Activated naive CD8-positive, alpha-beta T cell treated with anti-CD3 and anti-CD28 coated beads, Interleukin-2, amount 10 ng/mL, durations not matched to agents 7 days and 5 days (primary cell): ENCODE measurements around the gene PRIMPOL. TPM values are rescaled to one million over a fixed set of nuclear protein-coding genes. Genes with fewer than 3 reads are reported as not detected.
A peak's percentile ranks its signal among the peaks of the same experiment; 100 is the strongest.
"Not testable (repeated sequence)": the region's sequence is repeated elsewhere in the genome, so short reads cannot be mapped to it uniquely, and the experiment has no call there.

Source experiments
- ATAC-seq: fragments of 150-1000 bp; cut with Tn5 transposase; one replicate; pipeline ENCODE4 v1.10.0; 2021; ENCODE audit warnings: low read depth, moderate library complexity
- POLR2A ChIA-PET: fragments of 350-600 bp; sonication (Branson Sonifier 250); formaldehyde crosslinking; loops from one replicate; lab custom pipeline; 2021; ENCODE audit warnings: antibody characterized with exemption; lab: Charles Lee
- DNase-seq: peaks from one replicate; pipeline ENCODE4 v3.0.0; 2021
- H3K27ac Mint-ChIP-seq: one replicate; pipeline ENCODE4 v1.8.0; 2022; ENCODE audit warnings: mild to moderate bottlenecking, mixed read lengths
- H3K27me3 Mint-ChIP-seq: one replicate; pipeline ENCODE4 v1.8.0; 2022; ENCODE audit warnings: mild to moderate bottlenecking, moderate library complexity, mixed read lengths
- H3K36me3 Mint-ChIP-seq: one replicate; pipeline ENCODE4 v1.8.0; 2021; ENCODE audit warnings: mild to moderate bottlenecking, mixed read lengths
- H3K4me1 Mint-ChIP-seq: one replicate; pipeline ENCODE4 v1.8.0; 2021; ENCODE audit warnings: mixed read lengths
- H3K4me3 Mint-ChIP-seq: one replicate; pipeline ENCODE4 v1.8.0; 2022; ENCODE audit warnings: mild to moderate bottlenecking, moderate library complexity, mixed read lengths
- H3K9me3 Mint-ChIP-seq: one replicate; pipeline ENCODE4 v1.8.0; 2021; ENCODE audit warnings: mixed read lengths
- total RNA-seq, 2 experiments: library from RNA; stranded (reverse); gene quantifications; one replicate each; pipeline ENCODE4 v1.2.3, GENCODE V29; 2021

The PRIMPOL gene
- total RNA-seq, 2 experiments from 2014 or later = 22.5 to 25.0 TPM

DNA sequence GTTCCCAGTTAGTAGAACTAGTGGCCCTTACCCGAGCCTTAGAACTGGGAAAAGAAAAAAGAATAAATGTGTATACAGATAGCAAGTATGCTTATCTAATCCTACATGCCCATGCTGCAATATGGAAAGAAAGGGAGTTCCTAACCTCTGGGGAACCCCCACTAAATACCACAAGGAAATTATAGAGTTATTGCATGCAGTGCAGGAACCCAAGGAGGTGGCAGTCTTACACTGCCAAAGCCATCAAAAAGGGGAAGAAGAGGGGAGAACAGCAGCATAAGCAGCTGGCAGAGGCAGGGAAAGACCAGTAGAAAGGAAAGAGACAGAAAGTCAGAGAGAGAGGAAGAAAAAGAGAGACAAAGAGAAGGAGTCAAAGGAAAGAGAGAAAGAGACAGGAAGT is 90.0 kb downstream of the PRIMPOL start:
- H3K27me3 Mint-ChIP-seq, DNase-seq, POLR2A ChIA-PET, H3K9me3 Mint-ChIP-seq, ATAC-seq, H3K36me3 Mint-ChIP-seq, H3K4me1 Mint-ChIP-seq: not testable (repeated sequence)
- Mint-ChIP-seq H3K4me3 (peak overlapping the region; percentile 13), H3K27ac (peak overlapping the region; percentile 14)

DNA sequence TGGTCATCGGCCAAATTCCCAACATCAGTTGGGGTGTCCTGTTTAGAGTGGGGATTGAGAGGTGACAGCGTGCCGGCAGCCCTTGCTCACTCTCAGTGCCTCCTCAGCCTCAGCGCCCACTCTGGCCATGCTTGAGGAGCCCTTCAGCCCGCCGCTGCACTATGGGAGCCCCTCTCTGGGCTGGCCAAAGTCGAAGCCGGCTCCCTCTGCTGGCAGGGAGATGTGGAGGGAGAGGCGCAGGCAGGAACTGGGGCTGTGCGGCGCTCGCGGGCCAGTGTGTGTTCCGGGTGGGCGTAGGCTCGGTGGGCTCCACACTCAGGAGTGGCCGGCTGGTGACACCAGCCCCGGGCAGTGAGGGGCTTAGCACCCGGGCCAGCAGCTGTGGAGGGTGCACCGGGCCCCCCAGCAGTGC is 91.4 kb downstream of the PRIMPOL start:
- no peaks in the 10 kb centered on the region for H3K36me3 Mint-ChIP-seq
- no peak for ATAC-seq
- no peak for DNase-seq
- no peak overlapping the region for H3K4me3 Mint-ChIP-seq
- no peaks in the 10 kb centered on the region for H3K9me3 Mint-ChIP-seq
- H3K4me1 Mint-ChIP-seq = peaks cover 11% of the 10 kb centered on the region
- H3K27me3 Mint-ChIP-seq = no peaks in the 10 kb centered on the region
- POLR2A ChIA-PET = no interaction called here
- H3K27ac Mint-ChIP-seq = no peak overlapping the region

DNA sequence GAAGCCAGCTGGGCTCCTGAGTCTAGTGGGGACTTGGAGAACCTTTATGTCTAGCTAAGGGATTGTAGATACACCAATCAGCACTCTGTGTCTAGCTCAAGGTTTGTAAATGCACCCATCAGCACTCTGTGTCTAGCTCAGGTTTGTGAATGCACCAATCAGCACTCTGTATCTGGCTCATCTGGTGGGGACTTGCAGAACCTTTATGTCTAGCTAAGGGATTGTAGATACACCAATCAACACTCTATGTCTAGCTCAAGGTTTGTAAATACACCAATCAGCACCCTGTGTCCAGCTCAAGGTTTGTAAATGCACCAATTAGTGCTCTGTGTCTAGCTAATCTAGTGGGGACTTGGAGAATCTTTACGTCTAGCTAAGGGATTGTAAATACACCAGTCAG is 92.1 kb downstream of the PRIMPOL start:
- POLR2A ChIA-PET = interaction anchor here (1.4 kb wide), 1 partner anchor 8 kb away, joined by 5 read pairs; the partner anchor contains the start of gene CENPU
- H3K9me3 Mint-ChIP-seq, H3K36me3 Mint-ChIP-seq, ATAC-seq, H3K27me3 Mint-ChIP-seq, H3K27ac Mint-ChIP-seq, H3K4me3 Mint-ChIP-seq, DNase-seq: not testable (repeated sequence)
- peaks cover 18% of the 10 kb centered on the region for H3K4me1 Mint-ChIP-seq

DNA sequence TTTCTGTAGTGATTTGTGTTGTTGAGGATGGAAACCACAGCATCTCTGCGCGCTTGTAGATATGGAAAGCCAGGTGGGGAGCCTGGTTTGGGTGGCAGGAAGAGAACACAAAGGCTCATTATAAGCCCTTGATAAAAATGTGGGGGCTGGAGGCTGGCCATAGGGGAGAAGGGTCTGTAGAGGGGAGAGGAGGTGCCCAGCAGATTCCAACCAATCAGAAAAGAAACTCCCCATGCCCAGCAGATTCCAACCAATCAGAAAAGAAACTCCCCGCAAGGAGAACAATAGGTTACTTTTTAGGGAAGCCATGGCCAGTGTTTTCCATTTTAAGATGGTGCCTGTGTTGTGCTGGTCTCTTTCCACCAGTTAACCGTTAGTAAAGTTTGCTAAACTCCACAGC is 94.1 kb downstream of the PRIMPOL start:
- H3K9me3 Mint-ChIP-seq = no peaks in the 10 kb centered on the region
- no peaks in the 10 kb centered on the region for H3K27me3 Mint-ChIP-seq
- peaks cover 22% of the 10 kb centered on the region for H3K4me1 Mint-ChIP-seq
- POLR2A ChIA-PET = interaction anchor here (0.6 kb wide), 1 partner anchor 10 kb away, joined by 4 read pairs; the partner anchor contains the start of gene CENPU
- H3K4me3 Mint-ChIP-seq = no peak overlapping the region
- ATAC-seq (no peak), DNase-seq (no peak)
- peaks cover 1% of the 10 kb centered on the region for H3K36me3 Mint-ChIP-seq
- H3K27ac Mint-ChIP-seq = no peak overlapping the region

DNA sequence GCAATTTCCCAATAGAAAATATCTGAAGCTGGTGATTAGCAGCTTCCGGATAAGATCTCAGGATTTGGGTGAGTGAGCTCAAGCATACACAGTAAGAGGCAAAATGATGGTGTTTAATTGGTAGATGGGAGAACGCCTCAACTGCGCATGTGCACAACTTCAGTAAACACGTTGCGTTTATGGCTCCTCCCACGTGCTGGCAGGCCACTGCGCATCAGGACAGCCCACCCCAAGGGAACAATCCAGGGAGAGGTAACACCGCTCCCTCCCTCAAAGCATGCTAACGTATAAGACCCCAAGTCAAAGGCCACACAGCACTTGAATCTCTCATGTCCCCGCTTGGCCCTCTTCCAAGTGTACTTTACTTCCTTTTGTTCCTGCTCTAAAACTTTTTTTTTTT is 94.7 kb downstream of the PRIMPOL start:
- H3K9me3 Mint-ChIP-seq = no peaks in the 10 kb centered on the region
- peaks cover 22% of the 10 kb centered on the region for H3K4me1 Mint-ChIP-seq
- no peak overlapping the region for H3K27ac Mint-ChIP-seq
- H3K27me3 Mint-ChIP-seq = no peaks in the 10 kb centered on the region
- H3K36me3 Mint-ChIP-seq = peaks cover 1% of the 10 kb centered on the region
- POLR2A ChIA-PET = no interaction called here
- H3K4me3 Mint-ChIP-seq = no peak overlapping the region
- ATAC-seq = no peak
- DNase-seq = no peak

Other genes starting within 250 kb of the PRIMPOL start
- gene IRF2, start 175.2 kb upstream of the PRIMPOL start, total RNA-seq = 10 to 100 TPM; 72.0 to 73.2 TPM
- 10 to 100 TPM; 45.3 to 49.8 TPM for gene CASP3, start 291 bp upstream of the PRIMPOL start, total RNA-seq
- 10 to 100 TPM; 46.0 to 50.1 TPM for gene CENPU, start 84.4 kb downstream of the PRIMPOL start, total RNA-seq
- gene ACSL1, start 176.2 kb downstream of the PRIMPOL start, total RNA-seq = 10 to 100 TPM; 10.9 to 12.4 TPM